HG03354 (cell line): ENCODE results near the gene TAF12.
"Not testable (repeated sequence)": the region's sequence is repeated elsewhere in the genome, so short reads cannot be mapped to it uniquely, and the experiment has no call there.

Experiments used
- ATAC-seq: cut with Tn5 transposase; IDR thresholded peaks from one replicate; pipeline ENCODE4 v1.9.1; 2021; ENCODE audit warnings: mild to moderate bottlenecking; ENCODE audit not compliant: unreplicated experiment, poor library complexity, severe bottlenecking

TAF12 gene

GRCh38 chr1:28642847-28643635 lies at the start of gene TAF12:
Gene TAF12 (minus strand): TSS chr1:28643067. CDS start chr1:28622081, 20,986 bp downstream.
- ATAC-seq, result peak; percentile 82

GRCh38 chr1:28691627-28692026 lies 48.8 kb upstream of the TAF12 start:
- ATAC-seq, result not testable (repeated sequence)

- ATAC-seq, result no peak
These were observed 42.1 kb upstream of the TAF12 start for GRCh38 chr1:28684937-28685336.

GRCh38 chr1:28682840-28683239 lies 40.0 kb upstream of the TAF12 start:
- ATAC-seq, result no peak

GRCh38 chr1:28680151-28680550 lies 37.3 kb upstream of the TAF12 start:
- ATAC-seq, result no peak

GRCh38 chr1:28675924-28676257 lies 33.0 kb upstream of the TAF12 start:
- no peak for ATAC-seq

GRCh38 chr1:28672971-28673370 lies 30.1 kb upstream of the TAF12 start:
- not testable (repeated sequence) for ATAC-seq

- no peak for ATAC-seq
These were observed 28.4 kb upstream of the TAF12 start for GRCh38 chr1:28671254-28671780.

GRCh38 chr1:28668956-28669723 lies 26.3 kb upstream of the TAF12 start:
- peak; percentile 57 for ATAC-seq

GRCh38 chr1:28668191-28668955 lies 25.5 kb upstream of the TAF12 start, which contains the start of gene GMEB1:
Gene GMEB1 (plus strand): TSS chr1:28668784. CDS start chr1:28683613, 14,829 bp downstream.
- peak; percentile 75 for ATAC-seq

- ATAC-seq, result no peak
These were observed 23.9 kb upstream of the TAF12 start for GRCh38 chr1:28666806-28667205.

GRCh38 chr1:28663871-28664470 lies 21.1 kb upstream of the TAF12 start:
- no peak for ATAC-seq

GRCh38 chr1:28656335-28656734 lies 13.5 kb upstream of the TAF12 start:
- ATAC-seq, result no peak

- ATAC-seq, result not testable (repeated sequence)
These were observed 12.8 kb upstream of the TAF12 start for GRCh38 chr1:28655448-28656311.

GRCh38 chr1:28653870-28654269 lies 11.0 kb upstream of the TAF12 start:
- not testable (repeated sequence) for ATAC-seq

- not testable (repeated sequence) for ATAC-seq
These were observed 10.2 kb upstream of the TAF12 start for GRCh38 chr1:28653063-28653462.

GRCh38 chr1:28648474-28649198 lies 5.8 kb upstream of the TAF12 start, which contains the start of gene RNU11:
Gene RNU11 (plus strand): TSS chr1:28648600.
- ATAC-seq, result peak; percentile 76

GRCh38 chr1:28648008-28648473 lies 5.2 kb upstream of the TAF12 start:
- peak; percentile 65 for ATAC-seq
